Astrocyte of the cerebellum (primary cell): Measurements from ENCODE around the gene ASB1.

ENCODE experiments used
- DNase-seq: peaks from one replicate; pipeline ENCODE4 v3.0.0-alpha.2; 2011; ENCODE audit warnings: low read depth
- H3K4me3 ChIP-seq: 2 replicates; pipeline ENCODE4 v1.5.1; 2011; ENCODE audit warnings: mild to moderate bottlenecking, low read depth, low read length, moderate library complexity
- CTCF ChIP-seq: IDR thresholded peaks from 2 replicates; pipeline ENCODE4 v1.5.1; 2012; ENCODE audit warnings: low read length, low read depth, moderate library complexity, mild to moderate bottlenecking; ENCODE audit errors: missing control alignments
- in situ Hi-C: cut with HindIII; loops from 2 replicates; pipeline ENCODE4 v1.10.0; 2017; ENCODE audit warnings: low sequenced_read_pairs

Gene ASB1

GRCh38 chr2:238484522-238485452 is 58.1 kb downstream of the ASB1 start:
- DNase-seq: no peak
- no peak overlapping the region for H3K4me3 ChIP-seq
- no peak for TF ChIP-seq CTCF
- in situ Hi-C loops: no loop called here

- no peak overlapping the region for H3K4me3 ChIP-seq
- TF ChIP-seq CTCF: no peak
- in situ Hi-C loops: no loop called here
- no peak for DNase-seq
These were observed 59.6 kb downstream of the ASB1 start for GRCh38 chr2:238486123-238486848.

GRCh38 chr2:238487134-238487533 is 60.4 kb downstream of the ASB1 start:
- H3K4me3 ChIP-seq: no peak overlapping the region
- in situ Hi-C loops: no loop called here
- no peak for DNase-seq
- no peak for TF ChIP-seq CTCF

- in situ Hi-C loops: no loop called here
- TF ChIP-seq CTCF: no peak
- no peak for DNase-seq
- H3K4me3 ChIP-seq: no peak overlapping the region
These were observed 61.1 kb downstream of the ASB1 start for GRCh38 chr2:238487652-238488346.

GRCh38 chr2:238488347-238488826 is 61.7 kb downstream of the ASB1 start:
- in situ Hi-C loops: no loop called here

More at GRCh38 chr2:238488347-238488826, 61.7 kb downstream of the ASB1 start:
- H3K4me3 ChIP-seq: no peak overlapping the region
- DNase-seq: no peak
- no peak for TF ChIP-seq CTCF
